Measurements from ENCODE around the gene SIX1.

GRCh38 chr14:60641742-60642269, 7.5 kb downstream of the SIX1 start:
- TF ChIP-seq CTCF (IDR thresholded peaks at IDR 0.05) (no peak), POLR2AphosphoS5 (IDR thresholded peaks at IDR 0.05) (no peak), EP300 (IDR thresholded peaks at IDR 0.05) (no peak)
